GM18520 (cell line): Measurements from ENCODE around the gene PIP4K2C.

Experiments used
- ATAC-seq: cut with Tn5 transposase; IDR thresholded peaks from one replicate; pipeline ENCODE4 v1.9.1; 2021; ENCODE audit not compliant: unreplicated experiment

Gene PIP4K2C

DNA sequence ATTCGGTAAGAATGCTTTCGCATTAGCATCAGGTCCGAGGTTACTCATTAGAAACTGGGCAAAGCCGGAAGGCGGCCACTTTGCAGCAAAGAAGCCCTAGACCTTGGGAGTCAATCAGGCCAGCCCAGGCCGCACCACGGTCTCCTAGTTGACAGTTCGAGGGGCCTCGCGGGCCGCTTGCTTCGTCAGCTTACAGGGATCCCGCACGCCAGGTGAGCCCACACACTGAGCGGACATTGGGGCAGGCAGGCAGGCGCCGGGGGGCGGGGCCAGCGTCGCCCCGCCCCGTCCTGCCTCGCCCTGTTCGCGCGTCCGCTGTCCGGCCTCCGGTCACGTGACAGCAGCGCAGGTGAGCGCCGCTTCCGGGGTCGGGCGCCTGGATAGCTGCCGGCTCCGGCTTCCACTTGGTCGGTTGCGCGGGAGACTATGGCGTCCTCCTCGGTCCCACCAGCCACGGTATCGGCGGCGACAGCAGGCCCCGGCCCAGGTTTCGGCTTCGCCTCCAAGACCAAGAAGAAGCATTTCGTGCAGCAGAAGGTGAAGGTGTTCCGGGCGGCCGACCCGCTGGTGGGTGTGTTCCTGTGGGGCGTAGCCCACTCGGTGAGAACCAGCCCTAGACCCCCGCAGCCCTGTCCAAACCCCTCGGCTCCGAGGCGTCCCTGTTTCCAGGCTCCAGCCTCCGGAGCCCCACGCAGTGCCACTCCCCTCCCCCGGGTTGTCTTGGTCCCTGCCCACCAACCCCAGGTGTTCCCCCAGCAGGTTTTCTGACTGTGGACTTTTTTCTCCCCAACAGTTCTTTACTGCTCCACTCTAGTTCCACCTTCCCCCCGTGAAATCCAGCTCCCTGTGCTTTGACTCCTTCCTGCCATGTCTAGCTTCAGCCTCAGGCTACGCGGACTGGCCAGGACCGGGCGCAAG is at the start of gene PIP4K2C:
TSS of gene PIP4K2C (plus strand) at position 329 of the 918 bp plus-strand sequence. CDS start at position 427, 98 bp downstream.
- peak; percentile 91 for ATAC-seq

DNA sequence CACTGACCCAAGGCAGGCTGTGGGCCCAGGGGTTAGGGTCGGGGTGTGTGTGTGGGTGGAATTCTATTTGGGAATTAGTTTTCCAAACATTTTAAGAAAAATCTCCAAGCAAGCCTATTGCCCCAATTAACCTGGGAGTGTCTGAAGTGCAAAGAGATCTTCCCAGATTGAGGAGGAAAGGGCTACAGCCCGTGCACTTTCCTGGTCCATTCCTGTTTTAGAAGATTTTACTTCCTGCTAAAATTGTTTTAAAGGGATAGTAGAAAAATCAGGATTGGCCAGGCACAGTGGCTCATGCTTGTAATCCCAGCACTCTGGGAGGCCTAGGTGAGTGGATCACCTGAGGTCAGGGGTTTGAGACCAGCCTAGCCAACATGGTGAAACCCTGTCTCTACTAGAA is 49.3 kb upstream of the PIP4K2C start:
- no peak for ATAC-seq

DNA sequence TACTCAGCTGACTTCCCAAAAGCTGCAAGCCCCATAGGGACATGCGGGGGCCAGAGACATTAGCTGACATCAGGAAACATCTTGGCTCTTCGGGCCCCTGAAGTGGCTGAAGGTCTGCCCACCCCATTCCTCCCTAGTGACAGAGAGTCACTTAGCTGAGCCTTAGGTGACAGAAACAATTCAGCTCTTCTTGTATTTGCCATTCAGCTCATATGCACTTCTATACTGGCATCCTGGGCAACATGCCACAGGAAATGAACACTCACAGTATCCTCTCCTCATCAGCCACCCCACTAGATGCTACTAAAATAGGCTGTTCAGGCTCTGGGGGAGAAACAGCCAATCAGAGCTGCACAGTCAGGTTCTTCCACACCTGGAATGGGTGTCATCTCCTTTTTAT is 47.4 kb upstream of the PIP4K2C start:
- no peak for ATAC-seq

DNA sequence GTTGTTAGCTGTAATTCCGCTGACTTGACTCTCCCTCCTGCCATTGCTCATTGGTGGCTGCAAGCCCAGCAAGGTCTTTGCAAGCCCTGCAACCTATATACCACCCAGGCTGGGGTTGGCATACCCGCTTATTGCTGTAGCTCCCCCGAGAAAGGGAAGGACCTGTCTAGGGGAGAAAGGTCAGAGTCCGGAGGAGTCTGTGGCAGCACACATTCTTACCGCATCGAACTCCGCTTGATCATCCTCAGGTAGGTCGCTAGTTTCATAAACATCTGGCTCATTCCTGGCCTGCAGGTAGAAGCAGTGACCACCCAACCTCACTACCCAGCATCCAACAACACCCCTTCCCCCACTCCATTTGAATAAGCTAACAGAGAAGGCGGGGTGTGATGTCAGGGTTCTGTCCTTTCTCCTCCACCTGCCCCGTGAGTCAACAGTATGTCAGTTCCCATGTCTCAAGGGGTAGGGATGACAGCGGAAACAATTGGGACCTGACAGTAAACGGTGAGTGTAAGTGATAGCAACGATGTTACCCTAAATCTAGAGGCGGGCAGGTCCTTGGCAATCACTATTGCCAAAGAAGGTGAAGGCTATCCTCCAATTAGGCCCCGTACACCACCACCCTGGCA is 45.1 kb upstream of the PIP4K2C start:
- ATAC-seq = no peak

DNA sequence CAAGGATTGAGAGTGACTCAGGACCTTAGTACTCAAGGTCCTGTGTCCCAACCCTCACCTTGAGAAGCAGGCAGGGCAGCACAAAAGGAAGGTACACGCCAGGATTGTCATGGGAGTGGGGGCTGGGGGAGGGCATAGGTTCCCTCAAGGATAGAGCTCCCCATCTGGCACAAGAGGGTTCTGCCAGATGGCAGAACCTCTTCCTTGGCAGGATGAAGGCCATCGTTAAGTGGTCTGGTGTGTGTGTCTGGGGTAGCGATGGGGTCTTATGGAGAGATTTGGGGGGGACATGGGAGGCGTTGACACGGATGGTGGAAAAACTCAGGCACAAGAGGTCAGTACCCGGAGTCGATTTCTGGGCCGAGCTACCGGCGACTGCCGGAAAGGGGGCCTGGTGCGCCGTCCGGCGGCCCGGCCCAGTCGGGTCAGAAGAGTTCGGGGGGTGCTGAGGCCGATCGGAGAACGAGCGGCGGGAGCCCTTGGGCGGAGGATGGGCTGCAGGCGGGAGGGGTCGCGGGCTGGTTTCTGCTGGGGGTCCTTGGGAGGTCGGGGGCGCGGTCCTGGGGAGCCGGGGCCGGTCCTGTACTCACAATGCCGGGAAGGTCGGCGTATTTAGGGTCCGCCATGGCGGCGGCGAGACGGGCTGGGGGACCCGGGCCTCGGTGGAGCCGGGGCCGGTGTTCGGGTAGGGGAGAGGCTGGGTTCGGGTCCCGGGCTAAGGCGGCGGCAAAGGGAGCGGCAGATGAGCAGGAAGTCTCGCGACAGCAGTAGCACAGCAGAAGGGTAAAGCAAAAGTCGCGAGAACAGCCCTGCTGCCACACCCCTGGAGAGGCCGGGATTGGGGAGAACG is 44.3 kb upstream of the PIP4K2C start, which contains the start of gene DCTN2:
TSS of gene DCTN2 (minus strand) at position 755 of the 850 bp plus-strand sequence. CDS start at position 626, 129 bp downstream.
- ATAC-seq = peak; percentile 97

DNA sequence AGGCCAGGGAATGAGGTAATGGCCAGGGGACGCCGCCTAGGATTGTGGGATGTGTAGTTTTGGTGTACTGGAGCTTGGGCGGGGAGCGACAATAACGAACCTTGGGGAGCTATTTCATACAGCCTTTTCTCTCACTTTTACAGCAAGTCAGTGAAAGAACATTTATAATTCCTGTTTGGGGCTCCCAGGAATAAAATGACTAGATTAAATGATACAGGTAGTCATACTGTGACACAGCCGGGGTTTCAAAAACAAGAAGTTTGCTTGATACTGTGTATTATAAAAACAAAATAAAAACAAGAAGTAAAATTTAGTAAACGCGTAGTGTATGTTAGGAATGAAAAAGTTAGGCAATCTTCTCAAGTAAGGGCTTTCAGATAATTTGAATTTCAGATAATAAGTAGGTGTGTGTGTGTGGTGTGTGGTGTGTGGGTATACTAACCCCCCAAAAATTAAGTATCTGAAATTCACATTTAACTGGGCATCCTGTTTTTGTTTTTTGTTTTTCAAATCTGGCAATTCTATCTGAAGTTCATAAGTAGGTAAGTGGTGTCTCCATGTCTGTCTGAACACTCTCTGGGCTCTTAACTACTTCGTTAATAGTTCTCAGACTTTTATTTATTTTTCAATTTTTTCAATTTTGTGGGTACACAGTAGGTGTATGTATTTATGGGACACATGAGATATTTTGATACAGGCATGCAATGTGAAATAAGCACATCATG is 43.5 kb upstream of the PIP4K2C start:
- ATAC-seq = no peak

DNA sequence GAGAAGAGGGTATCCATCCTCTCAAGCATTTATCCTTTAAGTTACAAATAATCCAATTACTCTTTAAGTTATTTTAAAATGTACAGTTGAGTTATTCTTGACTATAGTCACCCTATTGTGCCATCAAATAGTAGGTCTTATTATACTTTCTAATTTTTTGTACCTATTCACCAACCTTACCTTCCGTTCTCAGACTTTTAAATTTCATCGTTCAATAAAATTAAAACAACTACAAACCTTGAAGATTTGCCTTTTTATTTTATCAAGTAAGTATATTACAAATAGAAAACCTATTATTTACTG is 43.0 kb upstream of the PIP4K2C start:
- no peak for ATAC-seq

DNA sequence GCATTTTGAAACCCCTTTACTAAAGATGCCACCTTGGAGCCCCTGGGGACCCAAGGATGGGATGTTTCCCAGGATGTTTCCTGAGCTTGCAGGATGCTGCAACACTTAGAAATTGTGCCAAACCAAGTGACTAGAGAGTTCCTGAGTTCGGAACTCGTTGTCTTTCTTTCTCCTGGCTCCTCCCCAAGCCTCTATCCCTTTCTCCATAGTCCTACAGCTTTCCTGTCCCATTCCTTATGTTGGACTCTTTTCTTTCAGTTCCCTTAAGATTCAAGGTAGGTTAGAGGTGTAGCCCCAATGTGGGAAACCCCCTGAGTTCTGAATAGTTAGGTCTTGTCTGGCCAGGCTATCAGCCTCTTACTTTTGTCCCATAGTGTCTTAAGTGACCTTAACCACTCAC is 42.5 kb upstream of the PIP4K2C start:
- no peak for ATAC-seq

DNA sequence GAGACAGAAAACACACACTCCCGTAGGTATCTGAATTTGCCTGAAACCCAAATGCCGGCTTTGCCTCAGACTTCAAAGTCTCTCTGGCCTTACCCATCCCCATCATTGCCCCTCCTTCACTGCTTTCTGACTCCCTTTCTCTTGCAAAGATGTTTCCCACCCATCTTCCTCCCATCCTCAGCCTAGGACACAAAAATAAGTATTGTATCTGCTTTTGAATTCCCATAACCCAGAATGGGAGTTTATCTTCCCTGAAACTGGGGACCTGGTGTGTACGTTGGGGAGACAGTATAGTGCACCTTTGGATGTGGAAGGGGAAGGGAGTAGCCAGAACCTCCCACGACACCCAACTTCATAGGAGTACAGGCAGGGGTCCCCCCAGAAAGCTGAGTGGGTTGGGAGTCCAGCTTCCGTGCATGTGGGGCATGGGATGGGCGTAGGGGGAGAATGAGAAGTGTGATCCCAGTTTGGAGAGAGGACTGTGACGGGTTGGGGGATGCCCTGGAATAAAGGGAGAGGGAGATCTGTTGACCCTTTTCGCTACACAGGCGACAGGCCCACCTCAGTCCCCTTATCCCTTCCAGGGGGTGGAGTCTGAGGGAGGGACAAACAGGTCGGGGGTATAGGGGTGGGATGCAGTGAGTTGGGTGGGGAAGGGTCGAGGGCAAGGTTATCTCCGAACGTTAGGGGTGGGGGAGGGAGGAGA is 41.6 kb upstream of the PIP4K2C start:
- no peak for ATAC-seq

DNA sequence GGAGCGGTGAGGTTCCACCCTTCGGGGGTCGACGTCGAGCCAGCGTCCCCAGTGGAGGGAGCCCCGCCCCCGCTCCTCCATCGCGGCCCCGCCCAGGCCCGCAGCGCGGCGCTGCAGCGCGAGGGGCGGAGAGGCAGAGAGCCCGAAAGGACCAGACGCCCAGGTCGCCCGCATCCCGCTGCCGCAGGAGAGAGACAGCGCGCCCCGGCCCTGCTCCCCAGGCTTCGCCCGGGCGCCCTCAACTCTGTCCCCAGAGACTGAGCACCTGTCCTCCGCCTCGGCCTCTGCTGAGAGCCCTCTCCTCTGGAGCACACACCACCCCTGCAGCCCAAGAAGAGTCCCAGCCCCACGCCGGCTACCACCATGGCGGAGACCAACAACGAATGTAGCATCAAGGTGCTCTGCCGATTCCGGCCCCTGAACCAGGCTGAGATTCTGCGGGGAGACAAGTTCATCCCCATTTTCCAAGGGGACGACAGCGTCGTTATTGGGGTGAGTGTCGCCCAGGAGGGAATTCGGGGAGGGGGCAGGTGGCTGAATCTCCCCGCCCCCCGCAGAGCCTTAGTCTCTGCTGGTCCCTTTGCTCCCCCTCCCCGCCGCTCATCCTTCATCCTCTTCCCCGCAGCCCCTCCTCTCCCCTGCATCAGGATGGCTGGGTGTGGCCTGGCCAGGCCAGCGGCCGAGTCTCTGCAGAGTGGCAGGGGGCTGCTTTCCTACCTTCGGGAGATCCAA is 40.9 kb upstream of the PIP4K2C start, which contains the start of gene KIF5A:
TSS of gene KIF5A (plus strand) at position 136 of the 732 bp plus-strand sequence. CDS start at position 364, 228 bp downstream.
- ATAC-seq = no peak

DNA sequence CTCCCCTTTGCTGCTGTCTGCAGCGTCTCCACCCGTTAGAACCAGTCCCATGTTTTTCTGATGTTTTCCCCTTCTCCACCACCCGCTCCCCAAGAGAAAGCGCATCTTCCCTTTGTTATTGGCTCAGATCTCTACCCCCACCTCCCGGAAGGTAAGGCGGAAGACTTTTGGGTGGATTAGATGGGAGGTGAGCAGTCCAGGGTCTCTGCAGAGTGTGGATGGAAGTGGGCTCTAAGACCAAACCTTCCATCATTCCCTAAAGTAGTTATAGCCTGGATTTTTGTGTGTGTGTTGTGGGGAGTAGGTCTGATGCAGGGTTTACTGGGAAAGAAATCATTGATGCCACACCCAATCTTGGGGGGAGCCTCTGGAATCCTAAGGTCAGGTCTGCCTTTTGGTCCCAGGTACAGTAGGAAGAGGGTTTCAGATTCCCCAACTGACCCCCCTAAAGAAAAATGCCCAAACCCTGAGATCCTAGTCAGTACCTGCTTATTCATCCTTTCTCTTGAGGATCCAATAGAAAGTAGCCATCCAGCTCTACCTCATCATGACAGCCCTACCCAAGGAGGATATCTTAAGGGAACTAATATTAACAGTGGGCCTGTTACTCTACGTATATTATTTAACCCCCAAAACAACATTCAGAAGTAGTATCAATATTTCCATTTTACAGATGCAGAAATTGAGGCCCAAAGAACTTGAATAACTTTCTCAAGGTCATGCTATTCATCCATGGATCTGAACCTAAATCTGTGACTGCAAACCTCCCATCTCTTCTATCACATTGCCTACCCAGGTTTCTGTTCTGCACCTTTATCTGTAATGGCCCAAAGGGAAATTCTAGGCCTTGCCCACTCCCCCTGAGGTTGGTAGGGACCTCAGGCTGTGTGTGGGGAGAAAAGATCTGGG is 40.1 kb upstream of the PIP4K2C start:
- ATAC-seq = no peak

DNA sequence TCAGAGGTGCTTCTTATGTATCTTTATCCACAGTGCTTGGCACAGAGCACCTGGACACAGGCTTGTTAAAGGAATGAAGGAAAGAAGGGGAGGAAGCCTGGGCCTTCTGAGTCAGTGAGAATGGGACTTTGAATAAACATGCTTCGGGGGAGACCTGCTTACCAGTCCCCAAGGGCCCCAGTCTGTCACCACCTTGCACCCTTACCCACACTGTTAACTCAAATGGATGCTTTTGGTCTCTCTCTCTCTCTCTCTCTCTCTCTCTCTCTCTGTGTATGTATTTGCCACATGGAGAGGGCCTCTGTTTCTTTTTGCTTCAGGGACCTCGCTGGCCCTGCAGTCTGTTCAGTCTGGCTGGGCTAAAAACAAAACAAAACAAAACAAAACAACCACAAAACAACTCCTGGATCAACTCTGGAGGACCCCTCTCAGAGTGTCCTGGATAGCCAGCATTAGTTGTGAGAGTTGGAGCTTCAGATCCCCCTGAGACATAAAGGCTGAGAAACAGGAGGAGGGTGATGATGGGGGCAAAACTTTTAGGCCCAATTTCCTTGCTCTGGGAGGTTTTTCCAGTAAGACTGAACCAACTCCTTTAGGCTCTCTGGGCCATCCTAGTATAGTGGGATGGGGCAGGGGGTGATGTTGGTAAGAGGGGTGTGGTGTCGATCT is 39.2 kb upstream of the PIP4K2C start:
- ATAC-seq = no peak

DNA sequence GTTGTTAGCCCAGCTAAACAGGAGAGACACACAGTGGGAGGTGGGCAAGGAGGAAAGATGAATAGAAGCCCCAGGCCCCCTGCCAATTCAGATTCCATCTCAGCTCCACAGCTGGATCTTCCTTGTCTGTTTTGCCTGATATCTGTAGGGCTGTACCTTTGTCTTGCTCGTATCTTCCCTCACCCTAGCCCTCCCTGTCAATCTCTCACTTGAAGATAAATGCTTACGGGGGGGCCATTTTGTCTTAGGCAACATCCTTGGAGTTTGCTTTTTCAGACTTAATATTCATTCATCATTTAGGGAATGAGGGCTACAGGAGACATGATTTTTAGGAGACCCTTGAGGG is 38.7 kb upstream of the PIP4K2C start:
- no peak for ATAC-seq

DNA sequence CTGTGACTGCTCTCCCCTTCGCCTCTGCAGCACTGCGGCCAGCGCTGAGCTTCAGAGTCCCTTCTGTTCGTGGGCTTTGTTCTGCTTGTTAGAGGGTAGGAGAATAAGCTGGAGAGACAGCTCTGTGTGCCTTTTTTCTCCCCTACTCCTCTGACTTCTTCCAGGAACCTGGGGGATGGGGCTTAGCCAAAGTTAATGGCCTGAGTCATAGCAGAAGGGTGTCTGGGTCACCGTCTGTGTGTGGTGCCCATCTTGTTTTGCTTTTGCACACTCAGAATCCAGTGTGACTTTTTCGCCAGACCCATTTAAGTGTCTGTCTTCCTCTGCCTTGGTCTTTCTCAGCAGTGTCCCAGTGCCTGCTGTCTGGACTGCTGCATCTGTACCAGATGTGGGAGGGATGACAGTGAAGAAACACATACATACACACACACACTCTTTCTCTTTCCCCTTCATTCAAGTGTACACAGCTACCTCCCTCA is 38.1 kb upstream of the PIP4K2C start:
- ATAC-seq = no peak

DNA sequence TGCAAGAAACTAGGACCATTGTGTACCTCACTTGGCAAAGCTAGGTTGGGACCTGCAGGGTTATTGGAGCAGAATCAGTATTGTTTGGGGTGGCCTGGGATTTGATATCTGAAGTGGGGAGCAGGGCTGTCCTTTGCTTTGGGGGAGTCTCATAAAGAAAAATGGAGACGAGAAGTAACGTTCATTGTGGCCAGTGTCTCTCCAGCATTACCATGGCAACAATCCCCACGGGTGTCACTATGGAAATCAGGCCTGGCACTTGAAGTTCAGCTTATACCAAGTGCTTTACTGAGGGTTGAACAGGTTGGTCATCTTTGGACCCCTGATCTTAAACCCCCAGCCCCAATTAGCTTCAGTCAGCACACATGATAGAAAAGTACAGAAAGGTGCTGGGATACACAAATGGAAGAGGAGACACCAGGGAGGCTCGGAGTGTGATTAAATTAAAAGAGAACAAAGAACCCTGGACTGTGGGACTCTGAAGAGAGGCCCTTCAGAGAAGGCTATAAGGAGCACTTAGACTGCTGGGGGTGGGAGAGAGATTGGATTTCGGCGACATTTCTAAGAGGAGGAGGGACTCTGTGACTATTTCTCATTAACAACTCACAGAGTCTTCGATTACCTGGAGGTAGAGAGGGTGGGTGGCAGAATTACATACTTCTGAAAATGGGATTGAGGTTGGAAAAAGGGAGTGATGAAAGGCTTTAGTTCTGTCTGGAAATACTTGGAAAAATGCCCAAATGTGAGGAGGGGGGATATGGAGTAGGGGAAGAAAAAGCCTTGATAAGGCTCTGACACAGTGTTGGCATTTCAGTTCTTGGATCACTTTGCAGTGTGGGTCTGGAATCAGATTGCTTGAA is 37.4 kb upstream of the PIP4K2C start:
- no peak for ATAC-seq

DNA sequence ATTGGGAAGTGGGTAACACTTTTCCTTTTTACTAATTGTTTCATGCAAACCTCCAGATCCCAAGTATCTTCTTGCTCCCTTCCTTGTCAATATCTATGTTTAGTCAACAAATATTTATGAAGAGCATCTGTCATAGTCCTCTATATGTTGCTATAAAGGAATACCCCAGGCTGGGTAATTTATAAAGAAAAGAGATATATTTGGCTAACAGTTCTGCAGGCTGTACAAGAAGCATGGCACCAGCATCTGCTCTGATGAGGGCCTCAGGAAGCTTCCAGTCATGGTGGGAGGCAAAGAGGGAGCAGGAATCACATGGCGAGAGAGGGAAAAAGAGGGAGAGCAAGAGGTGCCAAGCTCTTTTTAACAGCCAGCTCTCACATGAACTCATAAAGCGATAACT is 36.5 kb upstream of the PIP4K2C start:
- no peak for ATAC-seq

DNA sequence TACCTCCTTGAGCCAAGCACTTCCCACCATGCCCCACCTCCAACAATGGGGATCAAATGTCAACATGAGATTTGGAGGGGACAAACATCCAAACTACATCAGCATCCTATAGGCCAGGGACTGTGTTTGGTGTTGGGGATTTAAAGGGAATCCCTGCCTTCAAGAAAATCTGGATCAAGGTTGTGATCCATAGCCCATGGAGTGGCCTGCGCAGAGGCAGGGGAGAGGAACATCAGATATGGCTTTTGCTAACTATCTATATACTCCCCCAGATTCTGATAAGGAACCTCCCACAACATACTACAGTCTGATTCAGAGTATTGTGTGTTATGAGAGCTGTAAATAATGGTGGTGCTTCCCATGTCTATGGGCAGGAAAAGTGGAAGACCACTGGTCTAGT is 36.1 kb upstream of the PIP4K2C start:
- no peak for ATAC-seq
